Neural cell (in vitro differentiated cells): ENCODE data around the gene BLTP1.

Source experiments
- EP300 ChIP-seq: fragments of 450-650 bp; conservative IDR thresholded peaks from 2 replicates; pipeline ENCODE4 v1.6.1; 2014; ENCODE audit warnings: antibody characterized with exemption, mild to moderate bottlenecking, moderate library complexity; ENCODE audit not compliant: poor library complexity, severe bottlenecking
- EZH2 ChIP-seq: fragments of 200-600, 300-800 bp; shearing (Covaris generic), sonication (generic); IDR thresholded peaks from 2 replicates; pipeline ENCODE4 v1.6.1; 2014; ENCODE audit warnings: antibody characterized with exemption, low read length, borderline replicate concordance, mild to moderate bottlenecking; ENCODE audit not compliant: insufficient read depth, poor library complexity, severe bottlenecking
- MXI1 ChIP-seq: fragments of 450-650 bp; conservative IDR thresholded peaks from 2 replicates; pipeline ENCODE4 v1.6.1; 2014; ENCODE audit warnings: antibody characterized with exemption, mild to moderate bottlenecking; ENCODE audit not compliant: poor library complexity, severe bottlenecking
- POLR2AphosphoS5 ChIP-seq: IDR thresholded peaks from 2 replicates; pipeline ENCODE4 v1.6.1; 2012
- RAD21 ChIP-seq: fragments of 450-650 bp; conservative IDR thresholded peaks from 2 replicates; pipeline ENCODE4 v1.6.1; 2014; ENCODE audit warnings: antibody characterized with exemption, mild to moderate bottlenecking, moderate library complexity
- SMC3 ChIP-seq: fragments of 450-650 bp; conservative IDR thresholded peaks from 2 replicates; pipeline ENCODE4 v1.6.1; 2014; ENCODE audit warnings: antibody characterized with exemption, mild to moderate bottlenecking, moderate library complexity; ENCODE audit not compliant: poor library complexity
- TAF1 ChIP-seq: IDR thresholded peaks from 2 replicates; pipeline ENCODE4 v1.6.1; 2012; ENCODE audit warnings: low read depth
- TF ChIP-seq, protein P1 (sequence below): fragments of 450-650 bp; IDR thresholded peaks from 2 replicates; pipeline ENCODE4 v1.5.1; 2014; ENCODE audit warnings: antibody characterized with exemption, mild to moderate bottlenecking, moderate library complexity; ENCODE audit not compliant: poor library complexity, severe bottlenecking
- TF ChIP-seq, protein P2 (sequence below): IDR thresholded peaks from 2 replicates; pipeline ENCODE4 v1.6.1; 2012; ENCODE audit warnings: borderline replicate concordance

DNA sequence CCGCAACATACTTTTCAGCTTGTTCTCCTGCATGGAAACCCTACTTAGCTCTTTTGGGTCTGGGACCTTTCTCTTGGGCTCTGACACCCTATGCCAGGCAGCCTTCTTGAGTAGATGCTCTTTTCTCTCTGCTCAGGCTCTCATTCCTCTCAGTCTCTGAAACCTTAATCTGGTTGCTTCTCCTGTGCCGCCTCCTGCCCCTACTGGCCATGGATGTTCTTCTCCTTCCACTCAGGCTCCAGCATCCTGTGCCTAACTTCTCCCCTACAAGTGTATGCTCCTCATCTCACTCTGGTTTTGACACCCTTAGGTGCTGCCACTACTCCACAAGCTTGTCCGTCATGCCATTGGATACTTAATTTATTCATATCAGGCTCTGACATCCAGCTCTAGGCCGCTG is 15.2 kb downstream of the BLTP1 start:
- TF ChIP-seq RAD21 (no peak), EZH2 (no peak), EP300 (no peak), POLR2AphosphoS5 (no peak), TAF1 (no peak), SMC3 (no peak), MXI1 (no peak)
- TF ChIP-seq, protein P1, sequence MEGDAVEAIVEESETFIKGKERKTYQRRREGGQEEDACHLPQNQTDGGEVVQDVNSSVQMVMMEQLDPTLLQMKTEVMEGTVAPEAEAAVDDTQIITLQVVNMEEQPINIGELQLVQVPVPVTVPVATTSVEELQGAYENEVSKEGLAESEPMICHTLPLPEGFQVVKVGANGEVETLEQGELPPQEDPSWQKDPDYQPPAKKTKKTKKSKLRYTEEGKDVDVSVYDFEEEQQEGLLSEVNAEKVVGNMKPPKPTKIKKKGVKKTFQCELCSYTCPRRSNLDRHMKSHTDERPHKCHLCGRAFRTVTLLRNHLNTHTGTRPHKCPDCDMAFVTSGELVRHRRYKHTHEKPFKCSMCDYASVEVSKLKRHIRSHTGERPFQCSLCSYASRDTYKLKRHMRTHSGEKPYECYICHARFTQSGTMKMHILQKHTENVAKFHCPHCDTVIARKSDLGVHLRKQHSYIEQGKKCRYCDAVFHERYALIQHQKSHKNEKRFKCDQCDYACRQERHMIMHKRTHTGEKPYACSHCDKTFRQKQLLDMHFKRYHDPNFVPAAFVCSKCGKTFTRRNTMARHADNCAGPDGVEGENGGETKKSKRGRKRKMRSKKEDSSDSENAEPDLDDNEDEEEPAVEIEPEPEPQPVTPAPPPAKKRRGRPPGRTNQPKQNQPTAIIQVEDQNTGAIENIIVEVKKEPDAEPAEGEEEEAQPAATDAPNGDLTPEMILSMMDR, result no peak
- TF ChIP-seq, protein P2, sequence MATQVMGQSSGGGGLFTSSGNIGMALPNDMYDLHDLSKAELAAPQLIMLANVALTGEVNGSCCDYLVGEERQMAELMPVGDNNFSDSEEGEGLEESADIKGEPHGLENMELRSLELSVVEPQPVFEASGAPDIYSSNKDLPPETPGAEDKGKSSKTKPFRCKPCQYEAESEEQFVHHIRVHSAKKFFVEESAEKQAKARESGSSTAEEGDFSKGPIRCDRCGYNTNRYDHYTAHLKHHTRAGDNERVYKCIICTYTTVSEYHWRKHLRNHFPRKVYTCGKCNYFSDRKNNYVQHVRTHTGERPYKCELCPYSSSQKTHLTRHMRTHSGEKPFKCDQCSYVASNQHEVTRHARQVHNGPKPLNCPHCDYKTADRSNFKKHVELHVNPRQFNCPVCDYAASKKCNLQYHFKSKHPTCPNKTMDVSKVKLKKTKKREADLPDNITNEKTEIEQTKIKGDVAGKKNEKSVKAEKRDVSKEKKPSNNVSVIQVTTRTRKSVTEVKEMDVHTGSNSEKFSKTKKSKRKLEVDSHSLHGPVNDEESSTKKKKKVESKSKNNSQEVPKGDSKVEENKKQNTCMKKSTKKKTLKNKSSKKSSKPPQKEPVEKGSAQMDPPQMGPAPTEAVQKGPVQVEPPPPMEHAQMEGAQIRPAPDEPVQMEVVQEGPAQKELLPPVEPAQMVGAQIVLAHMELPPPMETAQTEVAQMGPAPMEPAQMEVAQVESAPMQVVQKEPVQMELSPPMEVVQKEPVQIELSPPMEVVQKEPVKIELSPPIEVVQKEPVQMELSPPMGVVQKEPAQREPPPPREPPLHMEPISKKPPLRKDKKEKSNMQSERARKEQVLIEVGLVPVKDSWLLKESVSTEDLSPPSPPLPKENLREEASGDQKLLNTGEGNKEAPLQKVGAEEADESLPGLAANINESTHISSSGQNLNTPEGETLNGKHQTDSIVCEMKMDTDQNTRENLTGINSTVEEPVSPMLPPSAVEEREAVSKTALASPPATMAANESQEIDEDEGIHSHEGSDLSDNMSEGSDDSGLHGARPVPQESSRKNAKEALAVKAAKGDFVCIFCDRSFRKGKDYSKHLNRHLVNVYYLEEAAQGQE, result no peak
